Bronchial epithelial cell (primary cell): ENCODE results near the gene CENPK. TPM values are rescaled to one million over a fixed set of nuclear protein-coding genes. Genes with fewer than 3 reads are reported as not detected.

Experiments used
- DNase-seq: peaks from one replicate; pipeline ENCODE4 v3.0.0-alpha.2; 2010; ENCODE audit warnings: low read depth
- FAIRE-seq: peaks from 2 replicates; lab custom pipeline; 2011; peaks lifted over from hg19 to GRCh38; lab: Jason Lieb, UNC
- H3K27me3 ChIP-seq: 2 replicates; pipeline ENCODE4 v1.5.1; 2011; ENCODE audit warnings: low read length; ENCODE audit not compliant: control insufficient read depth, insufficient read depth
- H3K36me3 ChIP-seq: 2 replicates; pipeline ENCODE4 v1.5.1; 2011; ENCODE audit warnings: low read length; ENCODE audit not compliant: control insufficient read depth, insufficient read depth
- H3K4me3 ChIP-seq: 2 replicates; pipeline ENCODE4 v1.5.1; 2011; ENCODE audit warnings: mild to moderate bottlenecking, low read depth, low read length, control low read depth
- CTCF ChIP-seq: IDR thresholded peaks from 2 replicates; pipeline ENCODE4 v1.5.1; 2011; ENCODE audit warnings: mild to moderate bottlenecking, moderate library complexity, low read length, control low read depth, inconsistent platforms; ENCODE audit not compliant: insufficient read depth, severe bottlenecking
- total RNA-seq: library from RNA; depleted of rRNA; stranded (reverse); fragments of >200 nt; gene quantifications from 2 replicates; pipeline ENCODE4 v1.2.1, GENCODE V29; 2014

Gene CENPK
- total RNA-seq, 1 donor from 2014 or later, result 2.1 TPM

- H3K27me3 ChIP-seq, result no peaks in the 10 kb centered on the region
- FAIRE-seq, result no peak
- H3K36me3 ChIP-seq, result no peaks in the 10 kb centered on the region
Observed at GRCh38 chr5:65556181-65556580, 6.8 kb downstream of the CENPK start.

GRCh38 chr5:65555287-65555686, 7.7 kb downstream of the CENPK start:
- DNase-seq (no peak), FAIRE-seq (no peak)
- no peak overlapping the region for H3K4me3 ChIP-seq
- no peaks in the 10 kb centered on the region for H3K27me3 ChIP-seq
- no peak for TF ChIP-seq CTCF
- no peaks in the 10 kb centered on the region for H3K36me3 ChIP-seq

More at GRCh38 chr5:65556181-65556580, 6.8 kb downstream of the CENPK start:
- no peak overlapping the region for H3K4me3 ChIP-seq
- DNase-seq, result no peak
- TF ChIP-seq CTCF, result no peak

- Histone ChIP-seq H3K36me3 (no peaks in the 10 kb centered on the region), H3K27me3 (no peaks in the 10 kb centered on the region), H3K4me3 (no peak overlapping the region)
- no peak for TF ChIP-seq CTCF
- FAIRE-seq (no peak), DNase-seq (no peak)
Observed at GRCh38 chr5:65553941-65554340, 9.0 kb downstream of the CENPK start.

- TF ChIP-seq CTCF, result no peak
- Histone ChIP-seq H3K36me3 (no peaks in the 10 kb centered on the region), H3K4me3 (no peak overlapping the region), H3K27me3 (no peaks in the 10 kb centered on the region)
- no peak for DNase-seq
- FAIRE-seq, result no peak
Observed at GRCh38 chr5:65548281-65548680, 14.7 kb downstream of the CENPK start.

GRCh38 chr5:65546141-65546540, 16.8 kb downstream of the CENPK start:
- TF ChIP-seq CTCF, result no peak
- FAIRE-seq (no peak), DNase-seq (no peak)
- Histone ChIP-seq H3K4me3 (no peak overlapping the region), H3K36me3 (no peaks in the 10 kb centered on the region), H3K27me3 (no peaks in the 10 kb centered on the region)

GRCh38 chr5:65544473-65544872, 18.5 kb downstream of the CENPK start:
- no peak for FAIRE-seq
- no peaks in the 10 kb centered on the region for H3K36me3 ChIP-seq

More at GRCh38 chr5:65544473-65544872, 18.5 kb downstream of the CENPK start:
- no peak for TF ChIP-seq CTCF
- no peak overlapping the region for H3K4me3 ChIP-seq
- no peaks in the 10 kb centered on the region for H3K27me3 ChIP-seq
- no peak for DNase-seq
